Activated CD4-positive, alpha-beta T cell treated with anti-CD3 and anti-CD28 coated beads for 36 hours (primary cell): ENCODE data around the gene ABR. TPM values are rescaled to one million over a fixed set of nuclear protein-coding genes. Genes with fewer than 3 reads are reported as not detected.

Experiments
- ATAC-seq: fragments of 200-7000 bp; cut with Tn5 transposase; one replicate; pipeline ENCODE4 v1.10.0; 2021; ENCODE audit warnings: mild to moderate bottlenecking, moderate library complexity
- CTCF ChIA-PET: fragments of 350-600 bp; sonication (Branson Sonifier 250); formaldehyde crosslinking; loops from one replicate; lab custom pipeline; 2021; ENCODE audit warnings: antibody characterized with exemption; lab: Charles Lee
- POLR2A ChIA-PET: fragments of 350-600 bp; sonication (Branson Sonifier 250); formaldehyde crosslinking; loops from one replicate; lab custom pipeline; 2021; ENCODE audit warnings: antibody characterized with exemption, inconsistent platforms; lab: Charles Lee
- DNase-seq: peaks from one replicate; pipeline ENCODE4 v3.0.0-alpha.2; 2020
- H3K27ac Mint-ChIP-seq: one replicate; pipeline ENCODE4 v1.8.0; 2021; ENCODE audit warnings: mixed read lengths
- H3K27me3 Mint-ChIP-seq: one replicate; pipeline ENCODE4 v1.8.0; 2021; ENCODE audit warnings: mixed read lengths
- H3K36me3 Mint-ChIP-seq: one replicate; pipeline ENCODE4 v1.8.0; 2021; ENCODE audit warnings: low read depth, mixed read lengths
- H3K4me1 Mint-ChIP-seq: one replicate; pipeline ENCODE4 v1.8.0; 2021; ENCODE audit warnings: mixed read lengths
- H3K4me3 Mint-ChIP-seq: one replicate; pipeline ENCODE4 v1.8.0; 2021; ENCODE audit warnings: mild to moderate bottlenecking, moderate library complexity, mixed read lengths
- H3K9me3 Mint-ChIP-seq: one replicate; pipeline ENCODE4 v1.8.0; 2021; ENCODE audit warnings: low read depth, mixed read lengths
- intact Hi-C, 2 experiments: fragments of 100-400 bp; cut with DNase I in 1 of 2; cut with micrococcal nuclease in 1 of 2; formaldehyde crosslinking; loops; one replicate each; pipeline versions ENCODE4 v1.14.2 to v1.15.1; 2022 to 2024; cut with DNase I, micrococcal nuclease
- total RNA-seq, 2 experiments: library from RNA; stranded (reverse); gene quantifications; one replicate each; pipeline ENCODE4 v1.2.3, GENCODE V29; 2021

The ABR gene
- total RNA-seq, 2 experiments from 2014 or later: 45.2 to 50.5 TPM

DNA sequence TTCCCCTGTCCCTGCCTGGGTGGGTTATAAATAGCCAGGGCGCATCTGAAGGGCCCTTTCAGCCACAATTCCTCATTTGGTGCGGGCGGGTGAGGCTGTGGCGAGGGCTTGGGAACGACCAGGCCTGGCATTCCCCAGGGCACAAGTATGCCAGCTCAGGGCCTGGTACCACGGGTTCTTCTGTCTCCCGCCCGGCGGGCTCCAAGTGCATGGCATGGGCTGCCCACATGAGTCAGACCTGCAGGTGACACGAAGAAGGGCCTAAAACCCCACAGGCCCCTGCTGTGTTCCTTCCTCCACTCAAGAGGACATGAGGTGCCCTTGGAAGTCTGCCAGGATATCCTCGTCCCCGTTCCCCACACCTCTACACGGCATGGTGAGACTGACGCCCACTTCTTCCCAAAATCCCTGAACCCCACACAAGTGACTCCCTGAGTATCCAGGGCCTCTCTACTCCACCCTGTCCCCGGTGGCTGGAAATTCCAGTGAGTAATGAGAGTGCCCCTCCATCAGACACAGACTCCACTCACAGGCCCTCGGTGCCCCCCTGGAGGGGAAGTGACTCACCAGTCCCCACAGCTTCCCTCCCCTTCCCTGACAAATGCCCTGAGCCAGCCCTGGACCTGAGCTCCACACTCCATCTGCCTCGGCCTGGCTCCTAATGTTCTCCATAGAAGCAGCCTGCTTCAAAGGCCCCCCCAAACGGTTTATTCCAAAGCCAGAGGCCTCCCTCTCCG, 68.8 kb downstream of the ABR start:
- Mint-ChIP-seq H3K27ac (peak overlapping the region; percentile 58), H3K27me3 (no peaks in the 10 kb centered on the region), H3K36me3 (peaks cover 7% of the 10 kb centered on the region), H3K4me3 (peak overlapping the region; percentile 21), H3K4me1 (peaks cover 45% of the 10 kb centered on the region), H3K9me3 (no peaks in the 10 kb centered on the region)
- ChIA-PET CTCF (interaction anchor here (0.5 to 1.6 kb wide), 5 partner anchors 11 to 254 kb away, joined by 3 to 6 read pairs (median 4); no protein-coding TSS in a partner anchor), POLR2A (interaction anchor here (0.7 kb wide), 1 partner anchor 430 kb away, joined by 3 read pairs; no protein-coding TSS in a partner anchor)
- peak; percentile 33 for DNase-seq
- intact Hi-C loops: no loop called here
- no peak for ATAC-seq

DNA sequence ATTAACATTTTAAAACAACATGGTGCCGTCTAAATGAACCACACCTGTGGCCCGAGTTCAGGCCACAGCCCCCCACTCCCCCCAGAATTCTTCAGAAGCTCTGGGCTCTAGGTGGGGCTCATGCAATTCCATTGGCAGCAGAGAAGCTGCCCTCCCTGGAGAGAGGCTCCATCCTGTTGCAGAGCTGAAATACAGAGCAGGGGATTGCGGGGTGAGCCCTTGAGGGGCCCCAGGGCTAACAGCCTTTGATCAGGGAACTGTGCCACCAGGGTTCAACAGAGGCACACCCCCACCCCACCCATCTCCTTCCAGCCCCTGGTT, 69.3 kb downstream of the ABR start:
- ChIA-PET POLR2A (interaction anchor here (0.7 kb wide), 1 partner anchor 429 kb away, joined by 3 read pairs; no protein-coding TSS in a partner anchor), CTCF (interaction anchor here (0.5 to 1.6 kb wide), 3 partner anchors 12 to 255 kb away, joined by 3 to 6 read pairs (median 4); no protein-coding TSS in a partner anchor)
- Mint-ChIP-seq H3K4me1 (peaks cover 46% of the 10 kb centered on the region), H3K27ac (peak overlapping the region; percentile 77), H3K36me3 (peaks cover 7% of the 10 kb centered on the region), H3K9me3 (no peaks in the 10 kb centered on the region), H3K27me3 (no peaks in the 10 kb centered on the region), H3K4me3 (peak overlapping the region; percentile 79)
- no peak for DNase-seq
- intact Hi-C loops: no loop called here
- no peak for ATAC-seq

- intact Hi-C loops: loop anchor here in 1 of 2 experiments (2.0 to 5.0 kb wide), 2 partner anchors 71 to 517 kb away; partner anchors contain the start of gene SLC43A2
- H3K4me1 Mint-ChIP-seq: peaks cover 40% of the 10 kb centered on the region
- H3K36me3 Mint-ChIP-seq: peaks cover 7% of the 10 kb centered on the region
- peak overlapping the region; percentile 77 for H3K27ac Mint-ChIP-seq
- DNase-seq: peak; percentile 76
- H3K27me3 Mint-ChIP-seq: no peaks in the 10 kb centered on the region
- H3K9me3 Mint-ChIP-seq: no peaks in the 10 kb centered on the region
- CTCF ChIA-PET: interaction anchor here (0.5 to 1.6 kb wide), 3 partner anchors 13 to 255 kb away, joined by 3 to 6 read pairs (median 4); no protein-coding TSS in a partner anchor
- POLR2A ChIA-PET: interaction anchor here (0.7 kb wide), 1 partner anchor 429 kb away, joined by 3 read pairs; no protein-coding TSS in a partner anchor
- peak overlapping the region; percentile 79 for H3K4me3 Mint-ChIP-seq
- ATAC-seq: peak; percentile 54
These were observed 69.9 kb downstream of the ABR start for GRCh38 chr17:1109606-1110540.

- intact Hi-C loops: loop anchor here in 1 of 2 experiments (2.0 to 5.0 kb wide), 2 partner anchors 72 to 518 kb away; partner anchors contain the start of gene SLC43A2
- Mint-ChIP-seq H3K9me3 (no peaks in the 10 kb centered on the region), H3K27ac (peak overlapping the region; percentile 80), H3K4me3 (peak overlapping the region; percentile 79), H3K4me1 (peaks cover 36% of the 10 kb centered on the region), H3K27me3 (no peaks in the 10 kb centered on the region), H3K36me3 (peaks cover 7% of the 10 kb centered on the region)
- POLR2A ChIA-PET: no interaction called here
- DNase-seq: peak; percentile 78
- ATAC-seq: peak; percentile 75
- CTCF ChIA-PET: interaction anchor here (0.6 to 1.1 kb wide), 4 partner anchors 10 to 858 kb away, joined by 3 to 4 read pairs (median 3); no protein-coding TSS in a partner anchor
These were observed 70.8 kb downstream of the ABR start for GRCh38 chr17:1108765-1109605.

DNA sequence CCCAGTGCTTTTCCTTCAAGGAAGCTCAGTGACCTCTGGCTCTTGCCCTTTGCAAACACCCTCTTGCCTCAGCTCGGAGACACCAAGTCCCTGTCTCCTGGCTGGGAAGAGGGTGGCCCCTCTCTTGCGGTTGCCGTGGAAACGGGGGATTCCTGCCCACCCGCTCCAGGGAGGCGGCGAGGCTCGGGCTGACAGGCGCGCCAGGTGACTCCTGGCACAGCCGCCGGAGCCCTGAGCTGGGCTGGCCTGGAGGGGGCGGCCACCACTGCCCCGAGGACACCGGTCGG, 71.4 kb downstream of the ABR start:
- DNase-seq (no peak), ATAC-seq (no peak)
- intact Hi-C loops: loop anchor here in 1 of 2 experiments (2.0 to 5.0 kb wide), 2 partner anchors 72 to 519 kb away; partner anchors contain the start of gene SLC43A2
- H3K27me3 Mint-ChIP-seq: no peaks in the 10 kb centered on the region
- H3K4me1 Mint-ChIP-seq: peaks cover 36% of the 10 kb centered on the region
- no peaks in the 10 kb centered on the region for H3K9me3 Mint-ChIP-seq
- POLR2A ChIA-PET: no interaction called here
- H3K36me3 Mint-ChIP-seq: peaks cover 7% of the 10 kb centered on the region
- H3K4me3 Mint-ChIP-seq: peak overlapping the region; percentile 79
- CTCF ChIA-PET: interaction anchor here (0.6 to 1.1 kb wide), 5 partner anchors 9 to 859 kb away, joined by 3 to 4 read pairs (median 3); no protein-coding TSS in a partner anchor
- H3K27ac Mint-ChIP-seq: peak overlapping the region; percentile 55

DNA sequence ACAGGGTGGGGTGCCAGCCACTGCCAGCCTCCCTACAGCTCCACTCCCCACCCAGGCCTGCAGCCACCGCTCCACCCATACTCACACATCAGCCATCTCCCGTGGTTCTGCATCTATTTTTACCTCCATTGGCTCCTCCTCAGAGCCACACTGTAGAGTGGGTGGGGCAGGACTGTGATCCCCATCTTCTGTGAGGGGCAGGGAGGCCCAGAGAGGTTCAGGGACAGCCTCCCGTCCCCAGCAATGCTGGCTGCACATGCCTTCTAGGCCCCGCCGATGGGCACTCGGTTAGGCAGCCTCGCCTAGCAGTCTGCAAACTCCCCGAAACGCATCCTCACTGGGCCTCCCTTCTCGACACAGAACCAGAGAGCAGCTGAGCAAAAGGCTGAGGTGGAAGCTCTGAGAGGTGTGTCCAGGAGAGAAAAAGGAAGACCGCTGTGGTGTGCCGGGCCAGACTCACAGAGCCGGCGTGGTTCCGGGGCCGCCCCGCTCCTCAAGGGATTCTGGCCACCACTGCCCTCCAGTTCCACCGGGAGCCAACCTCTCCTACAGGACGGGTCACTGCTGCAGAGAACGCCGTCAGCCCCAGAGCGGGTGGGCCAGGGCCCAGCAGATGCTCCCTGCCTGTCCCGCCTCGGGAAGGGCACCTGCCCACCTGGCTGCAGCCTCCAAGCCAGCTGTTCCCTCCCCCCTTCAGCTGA, 71.9 kb downstream of the ABR start:
- peaks cover 7% of the 10 kb centered on the region for H3K36me3 Mint-ChIP-seq
- peak overlapping the region; percentile 79 for H3K4me3 Mint-ChIP-seq
- H3K9me3 Mint-ChIP-seq: no peaks in the 10 kb centered on the region
- peak; percentile 32 for DNase-seq
- no peaks in the 10 kb centered on the region for H3K27me3 Mint-ChIP-seq
- ChIA-PET CTCF (interaction anchor here (0.6 to 1.1 kb wide), 3 partner anchors 9 to 258 kb away, joined by 3 to 4 read pairs (median 3); no protein-coding TSS in a partner anchor), POLR2A (no interaction called here)
- peaks cover 36% of the 10 kb centered on the region for H3K4me1 Mint-ChIP-seq
- no peak for ATAC-seq
- intact Hi-C loops: loop anchor here in 1 of 2 experiments (2.0 to 5.0 kb wide), 2 partner anchors 73 to 519 kb away; partner anchors contain the start of gene SLC43A2
- H3K27ac Mint-ChIP-seq: peak overlapping the region; percentile 55

DNA sequence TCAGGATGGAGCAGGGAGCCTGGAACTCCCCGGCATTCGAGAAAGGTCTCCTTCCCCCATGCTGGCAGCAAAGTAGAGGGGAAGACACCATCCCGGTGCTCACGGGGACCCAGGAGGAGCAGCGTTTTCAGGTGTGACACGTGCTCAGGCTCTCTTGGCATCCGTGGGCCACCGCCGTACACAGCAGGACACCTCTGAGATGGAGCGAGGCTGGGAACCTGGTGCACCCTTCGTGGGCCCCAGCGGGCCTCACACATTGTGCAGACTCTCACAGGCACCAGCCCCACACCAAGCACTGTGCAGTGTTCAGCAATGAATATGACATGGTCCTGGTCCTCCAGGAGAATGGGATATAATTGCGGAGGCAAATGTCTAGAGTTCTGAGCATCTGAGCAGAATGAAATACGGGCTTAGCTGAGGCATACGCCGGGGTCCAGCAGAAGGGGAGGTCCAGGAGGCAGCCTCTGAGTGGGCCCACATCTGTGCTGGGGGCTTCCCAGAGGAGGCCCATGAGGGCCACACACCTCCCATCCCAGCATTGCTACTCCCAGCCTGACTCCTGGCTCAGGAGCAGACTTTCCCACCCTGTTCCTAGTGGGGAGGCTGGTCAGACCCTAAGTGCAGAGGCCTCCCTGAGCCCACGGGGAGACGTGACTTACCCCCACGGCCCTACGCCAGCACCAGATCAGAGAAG, 72.6 kb downstream of the ABR start:
- Mint-ChIP-seq H3K4me1 (peaks cover 36% of the 10 kb centered on the region), H3K9me3 (no peaks in the 10 kb centered on the region), H3K27me3 (no peaks in the 10 kb centered on the region), H3K27ac (no peak overlapping the region), H3K36me3 (peaks cover 8% of the 10 kb centered on the region), H3K4me3 (peak overlapping the region; percentile 79)
- ChIA-PET CTCF (interaction anchor here (0.7 to 1.0 kb wide), 2 partner anchors 15 to 24 kb away, joined by 3 to 4 read pairs; no protein-coding TSS in a partner anchor), POLR2A (no interaction called here)
- DNase-seq (no peak), ATAC-seq (no peak)
- intact Hi-C loops: loop anchor here in 1 of 2 experiments (5.0 kb wide), 1 partner anchor 520 kb away; the partner anchor contains the start of gene SLC43A2

GRCh38 chr17:1104222-1104621, 75.6 kb downstream of the ABR start:
- no peak for ATAC-seq
- H3K27me3 Mint-ChIP-seq: no peaks in the 10 kb centered on the region
- no peaks in the 10 kb centered on the region for H3K9me3 Mint-ChIP-seq
- peaks cover 15% of the 10 kb centered on the region for H3K4me1 Mint-ChIP-seq
- no peak overlapping the region for H3K27ac Mint-ChIP-seq
- no peak for DNase-seq
- ChIA-PET POLR2A (interaction anchor here (0.6 kb wide), 1 partner anchor 632 kb away, joined by 3 read pairs; no protein-coding TSS in a partner anchor), CTCF (no interaction called here)
- H3K4me3 Mint-ChIP-seq: no peak overlapping the region
- intact Hi-C loops: no loop called here
- H3K36me3 Mint-ChIP-seq: peaks cover 18% of the 10 kb centered on the region

DNA sequence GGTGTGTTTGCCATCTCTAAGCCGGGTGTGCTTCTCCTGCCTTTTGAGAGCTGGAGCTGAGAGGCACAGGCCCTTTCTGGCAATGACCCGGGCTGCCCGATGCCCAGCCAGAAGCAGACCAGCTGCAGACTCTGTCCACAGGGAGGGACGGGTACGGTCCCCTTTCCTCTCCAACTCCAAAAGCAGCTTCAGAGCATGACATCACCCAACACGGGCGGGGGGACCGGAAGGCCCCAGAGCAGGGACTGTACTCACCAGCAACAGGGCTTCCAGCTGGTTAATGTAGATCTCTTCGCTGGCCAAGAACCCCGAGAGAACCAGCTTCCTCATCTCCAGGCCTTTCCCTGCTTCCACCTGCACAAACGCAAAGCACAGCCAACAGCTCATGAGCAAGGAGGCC, 79.4 kb downstream of the ABR start:
- ChIA-PET CTCF (no interaction called here), POLR2A (no interaction called here)
- intact Hi-C loops: no loop called here
- Mint-ChIP-seq H3K4me3 (no peak overlapping the region), H3K36me3 (peaks cover 26% of the 10 kb centered on the region), H3K4me1 (peaks cover 27% of the 10 kb centered on the region), H3K27ac (no peak overlapping the region), H3K9me3 (no peaks in the 10 kb centered on the region), H3K27me3 (no peaks in the 10 kb centered on the region)
- ATAC-seq (no peak), DNase-seq (no peak)
